ENCODE results near the gene DOC2B. TPM values are rescaled to one million over a fixed set of nuclear protein-coding genes. Genes with fewer than 3 reads are reported as not detected.

DOC2B gene
- total and polyA plus RNA-seq, 2 of the 13 experiments (the other 11 are each of a cell fraction or from before 2014, with no cell fraction given), result 0.09 to 0.22 TPM

- TF ChIP-seq ATF6 (CRISPR knock-in tag; conservative IDR thresholded peaks at IDR 0.05), result no peak
- no peak for TF ChIP-seq THAP8 (CRISPR knock-in tag; IDR thresholded peaks at IDR 0.05; ENCODE audit: borderline replicate concordance)
- no peak for TF ChIP-seq ZNF18 (CRISPR knock-in tag; IDR thresholded peaks at IDR 0.05; ENCODE audit: insufficient replicate concordance)
- no peak for TF ChIP-seq SETDB1 (CRISPR knock-in tag; IDR thresholded peaks at IDR 0.05; ENCODE audit: borderline replicate concordance)
- TF ChIP-seq ZNF761 (CRISPR knock-in tag; conservative IDR thresholded peaks at IDR 0.05), result no peak
- no peak for TF ChIP-seq FOXA1 (IDR thresholded peaks at IDR 0.05)
- no peak for TF ChIP-seq FOXA1 (CRISPR knock-in tag; IDR thresholded peaks at IDR 0.05)
- no peak for TF ChIP-seq SIN3B (IDR thresholded peaks at IDR 0.05; ENCODE audit: low read length)
- TF ChIP-seq GLMP (CRISPR knock-in tag; IDR thresholded peaks at IDR 0.05; ENCODE audit: borderline replicate concordance), result no peak
- TF ChIP-seq ZNF142 (CRISPR knock-in tag; IDR thresholded peaks at IDR 0.05), result no peak
- TF ChIP-seq NCOA1 (CRISPR knock-in tag; IDR thresholded peaks at IDR 0.05), result no peak
- TF ChIP-seq ZSCAN30 (CRISPR knock-in tag; IDR thresholded peaks at IDR 0.05), result no peak
- no peak for TF ChIP-seq ZNF33B (CRISPR knock-in tag; IDR thresholded peaks at IDR 0.05)
Observed at GRCh38 chr17:177155-177554, 4.3 kb downstream of the DOC2B start (continued).

All from HepG2 (cell line).